CD4-positive, alpha-beta T cell treated with Interferon gamma for 1 hour (primary cell): ENCODE data around the gene IL1R1.
"Not testable (repeated sequence)": the region's sequence is repeated elsewhere in the genome, so short reads cannot be mapped to it uniquely, and the experiment has no call there.

Experiments
- DNase-seq: peaks from one replicate; pipeline ENCODE4 v3.0.0-alpha.2; 2020

IL1R1 gene

DNA sequence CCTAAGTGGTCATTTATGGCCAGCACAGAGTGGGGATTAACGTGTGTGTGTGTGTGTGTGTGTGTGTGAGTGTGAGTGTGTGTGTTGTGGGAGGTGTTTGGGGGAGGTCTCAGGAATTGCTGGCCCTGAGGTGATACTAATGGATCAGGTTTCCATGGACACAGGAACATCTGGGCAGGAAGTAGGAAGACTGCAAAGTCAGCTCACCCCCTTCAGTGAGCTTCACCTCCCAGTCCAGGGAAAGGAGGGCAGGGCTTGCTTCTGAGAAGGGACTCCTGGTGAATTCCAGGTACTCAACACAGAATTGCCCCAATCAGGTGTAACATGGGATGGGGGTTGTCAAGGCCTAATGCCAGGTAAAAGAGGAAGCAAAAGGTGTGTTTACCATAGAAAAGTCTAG is 30.3 kb upstream of the IL1R1 start:
- DNase-seq: no peak

DNA sequence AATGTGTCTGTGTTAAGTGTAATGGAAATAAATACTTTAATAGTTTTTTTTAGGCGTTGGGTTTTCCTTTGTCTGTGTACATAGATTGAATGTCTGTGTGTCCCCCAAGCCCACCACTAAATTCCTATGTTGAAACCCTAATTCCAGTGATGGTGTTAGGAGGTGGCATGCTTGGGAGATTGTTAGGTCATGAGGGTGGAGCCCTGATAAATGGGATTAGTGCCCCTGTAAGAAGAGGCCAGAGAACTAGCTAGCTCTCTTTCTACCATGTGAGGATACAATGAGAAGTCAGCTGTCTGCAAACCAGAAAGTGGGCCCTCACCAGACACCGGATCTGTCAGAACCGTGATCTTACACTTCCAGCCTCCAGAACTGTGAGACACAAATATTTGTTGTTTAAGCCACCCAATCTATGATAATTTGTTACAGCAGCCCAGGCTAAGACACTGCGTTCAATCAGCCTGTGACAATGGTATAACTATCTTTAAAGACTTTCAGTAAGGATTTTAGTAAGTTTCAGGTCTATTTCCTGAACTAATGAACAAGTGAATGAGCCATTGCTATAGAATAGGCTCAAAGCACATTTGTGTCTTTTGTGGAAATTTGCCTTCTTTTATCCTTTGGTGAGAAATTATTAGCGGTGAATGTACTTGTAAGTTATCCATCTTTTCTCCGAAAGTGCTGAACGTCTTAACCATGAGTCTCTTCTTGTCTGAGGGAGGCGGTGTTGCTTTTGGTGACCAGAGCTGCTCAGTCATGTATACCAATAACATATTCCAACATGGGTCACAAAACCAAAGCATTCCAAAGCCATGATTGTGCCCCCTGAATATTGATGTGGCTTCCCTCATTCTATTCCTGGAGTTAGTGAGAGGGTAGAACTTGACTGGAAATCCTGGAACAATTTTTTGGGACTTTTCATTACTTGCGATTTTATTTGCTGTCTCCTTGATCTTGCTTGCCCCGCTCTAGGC is 29.6 kb upstream of the IL1R1 start:
- DNase-seq: no peak

DNA sequence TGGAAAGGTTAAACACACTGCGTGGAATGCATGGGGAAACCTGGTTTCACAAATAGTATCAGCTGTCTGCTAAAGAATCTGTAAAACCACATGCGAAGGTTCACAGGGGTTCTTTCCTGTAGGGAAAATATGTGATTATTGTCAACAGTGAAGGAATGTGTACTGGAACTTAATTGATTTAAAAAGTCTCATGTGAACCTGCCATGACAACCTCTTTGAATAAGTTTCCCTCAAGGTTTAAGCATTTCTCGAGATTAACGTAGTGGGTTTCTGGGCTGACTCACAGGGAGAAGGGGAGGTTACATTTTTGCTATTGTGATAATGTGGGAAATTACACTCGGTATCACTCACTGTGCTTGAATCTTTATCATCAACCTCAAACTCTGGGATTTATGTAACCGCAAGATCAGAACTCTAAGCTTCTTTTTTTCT is 28.2 kb upstream of the IL1R1 start:
- no peak for DNase-seq

DNA sequence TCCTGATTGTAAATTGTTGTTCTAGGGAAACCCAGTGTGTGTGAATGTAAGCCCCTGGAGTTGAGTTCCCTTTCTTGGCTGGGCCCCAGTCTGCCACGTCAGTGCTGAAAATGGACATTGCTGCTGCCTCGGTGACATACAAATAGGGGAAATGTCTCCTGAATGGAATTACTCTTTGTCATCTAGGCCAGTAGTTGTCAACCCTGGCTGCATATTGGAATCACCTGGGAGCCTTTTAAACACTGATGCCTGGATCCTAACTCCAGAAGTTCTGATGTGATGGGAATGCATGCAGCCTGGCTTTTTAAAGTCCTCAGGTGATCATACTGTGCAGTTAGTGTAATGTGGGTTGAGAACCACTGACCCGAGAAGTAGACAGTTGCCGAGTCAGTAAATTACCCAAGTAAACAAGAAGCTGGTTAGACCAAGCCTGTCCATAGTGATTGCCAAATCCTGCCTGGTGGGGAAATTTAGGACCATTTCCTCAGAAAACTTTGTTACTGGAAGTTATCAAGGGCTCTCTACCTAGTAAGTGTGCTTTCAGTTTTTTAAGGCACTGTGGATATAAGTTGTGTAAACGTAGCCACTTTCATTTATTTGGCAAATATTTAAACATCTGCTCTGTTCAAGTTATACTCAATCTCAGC is 27.6 kb upstream of the IL1R1 start:
- no peak for DNase-seq

- DNase-seq: no peak
These were observed 25.7 kb upstream of the IL1R1 start for GRCh38 chr2:102116630-102117471.

DNA sequence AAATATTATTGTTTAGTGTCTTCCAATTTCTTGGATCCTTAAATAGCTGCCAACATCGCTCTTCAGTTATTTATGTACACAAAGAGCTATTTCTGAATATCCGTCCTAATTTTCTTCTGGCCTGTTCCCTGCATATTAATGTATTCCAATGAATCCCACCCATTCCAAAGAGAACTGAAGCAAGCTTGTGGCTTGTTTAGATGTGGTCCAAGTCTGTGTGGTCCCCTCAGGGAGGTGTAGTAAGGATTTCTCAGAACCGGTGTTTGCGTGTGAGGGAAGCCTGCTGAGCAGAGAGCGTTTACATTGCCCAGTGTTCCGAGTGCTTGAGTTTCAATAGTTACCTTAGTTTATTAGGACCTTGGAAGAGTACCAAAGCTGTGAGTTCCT is 25.1 kb upstream of the IL1R1 start:
- no peak for DNase-seq

GRCh38 chr2:102119255-102119654 is 23.3 kb upstream of the IL1R1 start:
- no peak for DNase-seq

DNA sequence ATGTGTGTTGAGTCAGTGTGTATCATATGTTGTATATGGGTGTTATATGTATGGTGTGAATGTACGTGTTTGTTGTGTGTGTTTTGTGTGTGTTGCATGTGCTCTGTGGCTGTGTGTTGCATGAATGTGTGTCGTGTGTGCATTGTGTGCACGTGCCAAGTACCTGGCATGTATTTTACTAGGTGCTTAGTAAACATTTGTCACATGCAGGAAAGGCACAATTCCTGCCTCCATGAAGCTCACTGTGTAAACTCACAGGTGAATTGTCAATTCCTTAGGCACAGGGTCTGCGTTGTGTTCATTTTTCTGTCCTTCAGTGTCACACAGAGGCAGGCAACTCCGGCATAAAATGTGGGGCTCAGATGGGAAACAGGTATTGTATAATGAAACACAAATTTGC is 22.3 kb upstream of the IL1R1 start:
- DNase-seq: no peak

- no peak for DNase-seq
These were observed 21.8 kb upstream of the IL1R1 start for GRCh38 chr2:102120701-102121159.

DNA sequence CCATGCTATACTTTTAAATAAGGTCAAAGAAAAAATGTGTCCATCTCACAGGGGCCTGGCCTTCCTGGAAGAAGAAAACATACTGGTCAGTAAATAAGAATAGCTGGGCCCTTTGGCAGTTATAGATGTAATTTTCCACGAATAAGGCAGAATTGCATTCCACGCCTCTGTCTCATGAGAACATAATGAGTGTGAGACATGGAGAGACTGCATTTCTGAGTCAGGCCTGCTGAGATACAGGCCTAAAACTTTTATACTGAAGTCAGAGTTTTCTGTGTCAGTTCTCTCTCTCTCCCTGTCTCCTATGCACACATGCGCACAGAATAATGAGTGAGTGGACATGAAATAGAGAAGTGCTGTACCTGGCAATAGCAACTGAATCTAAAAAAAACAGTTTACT is 20.4 kb upstream of the IL1R1 start:
- DNase-seq: no peak

GRCh38 chr2:102122909-102123308 is 19.6 kb upstream of the IL1R1 start:
- DNase-seq: no peak

DNA sequence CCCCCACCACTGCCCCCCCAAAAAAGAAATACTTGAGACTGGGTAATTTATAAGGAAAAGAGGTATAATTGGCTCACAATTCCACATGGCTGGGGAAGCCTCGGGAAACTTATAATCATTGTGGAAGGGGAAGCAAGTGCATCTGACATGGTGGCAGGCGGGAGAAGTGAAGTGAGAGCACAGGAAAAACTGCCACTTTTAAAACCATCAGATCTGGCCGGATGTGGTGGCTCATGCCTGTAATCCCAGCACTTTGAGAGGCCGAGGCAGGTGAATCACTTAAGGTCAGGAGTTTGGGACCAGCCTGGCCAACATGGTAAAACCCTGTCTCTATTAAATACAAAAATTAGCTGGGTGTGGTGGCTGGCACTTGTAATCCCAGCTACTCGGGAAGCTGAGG is 18.1 kb upstream of the IL1R1 start:
- not testable (repeated sequence) for DNase-seq

DNA sequence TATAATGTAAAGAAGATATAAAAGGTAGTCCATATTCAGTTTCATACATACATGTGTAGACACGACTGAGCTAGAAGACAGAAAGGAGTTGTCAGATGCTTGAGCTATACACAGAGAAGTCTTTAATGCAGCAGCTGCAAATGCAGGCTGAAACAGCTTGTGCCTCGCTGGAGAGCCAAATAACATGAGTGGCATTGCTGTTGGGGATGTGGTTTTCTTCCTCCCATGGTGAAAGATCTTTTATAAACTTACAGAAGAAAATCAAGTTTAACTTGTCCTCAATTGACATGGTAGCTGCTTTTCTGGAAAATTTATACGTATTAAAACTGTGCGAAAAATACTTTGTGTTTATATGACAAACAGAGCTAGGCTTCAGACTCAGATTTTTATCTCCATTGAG is 16.4 kb upstream of the IL1R1 start:
- DNase-seq: no peak

DNA sequence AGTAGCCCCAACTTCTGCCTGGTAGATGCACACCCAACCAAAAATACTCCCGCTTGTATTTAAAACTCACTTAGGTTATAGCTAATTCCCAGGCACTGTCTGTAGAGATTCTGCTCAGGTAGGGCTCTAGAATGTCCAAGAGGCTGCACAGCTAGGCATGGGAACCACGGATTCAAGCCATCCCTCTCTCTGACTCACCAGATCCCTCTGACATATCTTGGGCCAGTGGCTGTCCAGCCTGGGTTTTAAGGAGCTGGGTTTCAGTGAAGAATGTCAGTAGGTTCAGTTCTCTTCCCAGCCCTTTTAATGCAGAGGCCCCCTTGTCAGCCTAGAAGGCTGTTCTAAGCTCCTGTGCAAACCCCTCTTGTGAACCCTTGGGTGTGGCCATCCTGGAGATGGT is 15.9 kb upstream of the IL1R1 start:
- no peak for DNase-seq

DNA sequence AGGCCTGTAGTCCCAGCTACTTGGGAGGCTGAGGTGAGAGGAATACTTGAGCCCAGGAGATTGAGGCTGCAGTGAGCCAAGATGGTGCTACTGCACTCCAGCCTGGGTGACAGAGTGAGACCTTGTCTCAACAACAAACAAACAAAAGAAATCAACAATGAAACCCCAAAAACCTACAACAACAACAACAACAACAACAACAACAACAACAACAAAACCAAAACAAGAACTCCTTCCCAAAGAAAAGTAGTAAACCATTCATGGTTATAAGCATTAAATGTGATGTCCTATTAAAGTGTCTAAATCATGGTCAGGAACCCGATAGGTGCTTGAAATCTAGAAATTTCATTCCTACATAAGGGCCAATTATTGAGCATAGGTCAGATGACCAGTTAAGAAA is 13.5 kb upstream of the IL1R1 start:
- DNase-seq: no peak

- DNase-seq: no peak
These were observed 12.4 kb upstream of the IL1R1 start for GRCh38 chr2:102129951-102130646.

DNA sequence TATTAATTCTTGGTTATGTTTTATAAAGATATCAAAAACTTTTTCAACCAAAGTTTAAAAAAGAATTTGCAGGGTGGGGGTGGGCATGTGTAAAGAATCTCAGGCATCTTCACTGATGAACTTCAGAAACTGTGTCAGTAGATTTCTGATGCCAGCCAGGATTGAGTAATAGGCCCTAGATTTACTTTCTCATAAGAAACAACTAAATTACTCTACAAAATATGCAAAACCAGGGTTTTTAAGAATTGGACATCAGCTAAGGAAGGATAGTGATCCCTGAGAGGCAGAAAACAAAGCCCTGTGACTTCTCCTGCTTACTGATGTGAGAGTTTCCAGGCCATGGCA is 11.9 kb upstream of the IL1R1 start:
- DNase-seq: no peak

- DNase-seq: no peak
These were observed 11.0 kb upstream of the IL1R1 start for GRCh38 chr2:102131564-102131963.

DNA sequence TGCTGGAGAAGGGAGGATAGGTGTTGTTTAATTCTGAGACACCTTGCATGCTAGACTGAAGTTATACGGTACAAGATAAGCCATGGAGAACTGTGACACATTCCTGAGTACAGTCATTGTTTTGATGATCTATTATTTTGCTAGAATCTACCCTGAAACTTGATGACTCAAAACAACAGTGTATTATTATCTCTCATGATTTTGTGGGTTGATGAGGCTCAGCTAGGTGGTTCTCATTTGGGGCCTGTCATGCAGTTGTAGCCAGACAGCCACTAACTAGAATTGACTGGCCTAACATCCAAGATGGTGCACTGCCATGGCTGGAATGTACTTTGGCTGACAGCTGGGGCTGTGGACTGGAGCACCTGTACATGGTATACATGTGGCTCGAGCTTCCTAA is 5.4 kb upstream of the IL1R1 start:
- DNase-seq: no peak

GRCh38 chr2:102138331-102138730 is 4.2 kb upstream of the IL1R1 start:
- no peak for DNase-seq

DNA sequence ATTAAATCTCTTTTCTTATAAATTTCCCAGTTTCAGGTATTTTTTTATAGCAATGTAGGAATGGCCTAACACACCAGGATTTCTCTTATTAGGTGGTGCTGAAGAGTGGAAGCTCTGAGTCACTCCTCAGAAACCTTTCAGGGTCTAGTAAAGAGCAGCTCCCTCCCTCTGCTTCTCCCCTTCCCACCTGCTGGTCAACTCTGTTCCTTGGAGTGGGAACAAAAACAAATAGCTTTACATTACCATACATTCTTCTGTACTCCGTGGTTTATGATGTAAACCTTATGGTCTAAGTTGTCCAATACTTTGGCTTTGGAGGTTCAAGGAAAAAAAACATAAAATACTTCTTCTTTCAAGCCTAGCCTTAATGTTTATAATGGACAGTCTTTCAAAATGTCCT is 2.7 kb upstream of the IL1R1 start:
- no peak for DNase-seq

DNA sequence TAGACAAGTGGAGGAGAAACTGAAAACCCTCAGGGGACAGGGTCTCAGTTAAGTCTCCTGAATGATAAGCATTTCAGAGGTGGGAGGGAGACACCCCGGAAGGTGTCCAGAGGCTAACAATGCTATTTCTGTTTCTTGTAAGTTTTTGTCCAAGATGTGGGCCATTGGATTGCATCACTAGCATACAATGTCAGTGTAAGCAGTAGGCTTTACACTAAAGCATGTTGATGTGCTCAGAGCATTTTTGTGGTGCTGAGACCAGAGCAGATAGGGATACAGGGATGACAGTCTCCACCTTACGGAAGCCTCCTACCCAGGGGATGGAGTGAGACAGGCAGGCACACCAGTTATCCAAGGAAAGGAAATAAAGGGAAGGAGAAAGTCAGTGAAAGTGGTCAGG is 2.2 kb upstream of the IL1R1 start:
- no peak for DNase-seq
